ENCODE measurements around the gene WDR12. TPM values are rescaled to one million over a fixed set of nuclear protein-coding genes. Genes with fewer than 3 reads are reported as not detected.

The WDR12 gene
- total and polyA plus RNA-seq, 9 of the 15 experiments (the other 6 are each of a cell fraction or from before 2014, with no cell fraction given) = 109 to 554 (median 174) TPM

DNA sequence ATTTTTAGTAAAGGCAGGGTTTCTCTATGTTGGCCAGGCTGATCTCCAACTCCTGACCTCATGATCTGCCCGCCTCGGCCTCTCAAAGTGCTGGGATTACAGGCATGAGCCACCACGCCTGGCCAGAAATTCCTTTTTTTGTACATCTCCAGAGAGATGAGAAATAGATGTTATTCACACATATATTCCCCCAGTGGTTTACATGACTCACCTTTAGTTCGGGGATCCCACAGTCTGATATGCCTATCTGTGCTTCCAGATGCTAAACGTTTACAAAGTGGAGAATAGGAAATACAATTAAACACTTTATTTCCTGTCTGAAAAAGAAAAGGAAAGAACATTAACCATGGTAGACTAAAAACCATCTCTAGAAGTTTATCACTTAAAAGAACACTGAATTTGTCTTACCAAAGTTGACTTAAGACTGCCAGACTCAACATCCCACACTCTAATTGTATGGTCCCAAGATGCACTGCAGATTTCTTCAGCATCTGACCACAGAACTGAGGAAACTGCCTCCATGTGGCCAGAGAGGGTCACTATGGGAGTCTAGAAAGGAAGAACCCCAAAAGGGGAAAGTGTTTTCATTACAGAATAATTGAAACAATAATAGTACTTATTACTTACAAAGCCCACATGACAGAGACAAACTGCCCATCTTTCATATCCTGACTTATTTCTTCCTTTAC is 27.3 kb downstream of the WDR12 start:
- WGBS (ENCODE audit: insufficient coverage, low coverage, missing lambda C conversion rate) = 61% methylated on average over 5 of the region's 5 CpGs
- H3K4me2 ChIP-seq (ENCODE audit: insufficient read depth, low read length) = no peak overlapping the region
- no peak overlapping the region for H3K4me3 ChIP-seq
- intact Hi-C loops (cut with micrococcal nuclease) (no loop called here), in situ Hi-C loops (cut with MboI) (no loop called here)
- H3K27ac ChIP-seq (ENCODE audit: extremely low read depth, low read depth, low read length) = no peak overlapping the region
- no peaks in the 10 kb centered on the region for H3K79me2 ChIP-seq (ENCODE audit: control insufficient read depth, insufficient read depth, low read length)
- ATAC-seq (peak; percentile 80), DNase-seq (ENCODE audit: extremely low read depth in 1 of 4, low spot score in 3 of 4) (peak; percentile 5 to 18 (median 12)), FAIRE-seq (peak; percentile 56)
- H3K27me3 ChIP-seq (ENCODE audit: control insufficient read depth in 2 of 2, insufficient read depth in 2 of 2, low read length in 2 of 2) = no peaks in the 10 kb centered on the region
- CTCF ChIA-PET (ENCODE audit: low intra/inter-chr PET ratio) = no interaction called here
- POLR2A ChIA-PET = no interaction called here
- no peaks in the 10 kb centered on the region for H3K9me3 ChIP-seq (replicated peaks; ENCODE audit: control insufficient read depth, insufficient read depth, low read depth, low read length)
- H3K36me3 ChIP-seq (ENCODE audit: control insufficient read depth, insufficient read depth, low read length) = peaks cover 79% of the 10 kb centered on the region; the same call in 2 of the 3 replicates
- H3K9me1 ChIP-seq (ENCODE audit: control insufficient read depth, insufficient read depth, low read length) = no peaks in the 10 kb centered on the region
- no peak overlapping the region for H2AFZ ChIP-seq (ENCODE audit: low read depth, low read length)
- no peak overlapping the region for H3K9ac ChIP-seq (ENCODE audit: insufficient read depth in 1 of 2, low read depth in 2 of 2, low read length in 2 of 2)
- H3K4me1 ChIP-seq (replicated peaks in 1 of 2; ENCODE audit: control insufficient read depth in 2 of 2, insufficient read depth in 2 of 2, low read length in 2 of 2) = no peaks in the 10 kb centered on the region
- BruUV-seq (replicated peaks) = no TSS peak
- no peaks in the 10 kb centered on the region for H4K20me1 ChIP-seq (replicated peaks; ENCODE audit: control insufficient read depth, insufficient read depth, low read length)
- TF ChIP-seq GTF2A2 (tag; IDR thresholded peaks at IDR 0.05) = no peak
- TF ChIP-seq SAFB2 (IDR thresholded peaks at IDR 0.05; ENCODE audit: borderline replicate concordance, low read depth, low read length, severe bottlenecking) = no peak
- peak; percentile 84 for TF ChIP-seq FOSL1 (tag; conservative IDR thresholded peaks at IDR 0.05)
- no peak for TF ChIP-seq EWSR1 (IDR thresholded peaks at IDR 0.05; ENCODE audit: borderline replicate concordance, low read depth, partially characterized antibody)
- TF ChIP-seq POLR3A (IDR thresholded peaks at IDR 0.05; ENCODE audit: borderline replicate concordance, extremely low read depth, insufficient read depth, insufficient read length) = no peak
- TF ChIP-seq NFIC (IDR thresholded peaks at IDR 0.05) = no peak
- TF ChIP-seq, protein P1, sequence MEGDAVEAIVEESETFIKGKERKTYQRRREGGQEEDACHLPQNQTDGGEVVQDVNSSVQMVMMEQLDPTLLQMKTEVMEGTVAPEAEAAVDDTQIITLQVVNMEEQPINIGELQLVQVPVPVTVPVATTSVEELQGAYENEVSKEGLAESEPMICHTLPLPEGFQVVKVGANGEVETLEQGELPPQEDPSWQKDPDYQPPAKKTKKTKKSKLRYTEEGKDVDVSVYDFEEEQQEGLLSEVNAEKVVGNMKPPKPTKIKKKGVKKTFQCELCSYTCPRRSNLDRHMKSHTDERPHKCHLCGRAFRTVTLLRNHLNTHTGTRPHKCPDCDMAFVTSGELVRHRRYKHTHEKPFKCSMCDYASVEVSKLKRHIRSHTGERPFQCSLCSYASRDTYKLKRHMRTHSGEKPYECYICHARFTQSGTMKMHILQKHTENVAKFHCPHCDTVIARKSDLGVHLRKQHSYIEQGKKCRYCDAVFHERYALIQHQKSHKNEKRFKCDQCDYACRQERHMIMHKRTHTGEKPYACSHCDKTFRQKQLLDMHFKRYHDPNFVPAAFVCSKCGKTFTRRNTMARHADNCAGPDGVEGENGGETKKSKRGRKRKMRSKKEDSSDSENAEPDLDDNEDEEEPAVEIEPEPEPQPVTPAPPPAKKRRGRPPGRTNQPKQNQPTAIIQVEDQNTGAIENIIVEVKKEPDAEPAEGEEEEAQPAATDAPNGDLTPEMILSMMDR (IDR thresholded peaks at IDR 0.05 in 2 of 3, conservative IDR thresholded peaks at IDR 0.05 in 1 of 3; ENCODE audit: insufficient read depth in 2 of 3, low read depth in 1 of 3, low read length in 3 of 3) = peak in 1 of 3 experiments; percentile 13; a peak in 1 of 6 replicates
- TF ChIP-seq, protein P2, sequence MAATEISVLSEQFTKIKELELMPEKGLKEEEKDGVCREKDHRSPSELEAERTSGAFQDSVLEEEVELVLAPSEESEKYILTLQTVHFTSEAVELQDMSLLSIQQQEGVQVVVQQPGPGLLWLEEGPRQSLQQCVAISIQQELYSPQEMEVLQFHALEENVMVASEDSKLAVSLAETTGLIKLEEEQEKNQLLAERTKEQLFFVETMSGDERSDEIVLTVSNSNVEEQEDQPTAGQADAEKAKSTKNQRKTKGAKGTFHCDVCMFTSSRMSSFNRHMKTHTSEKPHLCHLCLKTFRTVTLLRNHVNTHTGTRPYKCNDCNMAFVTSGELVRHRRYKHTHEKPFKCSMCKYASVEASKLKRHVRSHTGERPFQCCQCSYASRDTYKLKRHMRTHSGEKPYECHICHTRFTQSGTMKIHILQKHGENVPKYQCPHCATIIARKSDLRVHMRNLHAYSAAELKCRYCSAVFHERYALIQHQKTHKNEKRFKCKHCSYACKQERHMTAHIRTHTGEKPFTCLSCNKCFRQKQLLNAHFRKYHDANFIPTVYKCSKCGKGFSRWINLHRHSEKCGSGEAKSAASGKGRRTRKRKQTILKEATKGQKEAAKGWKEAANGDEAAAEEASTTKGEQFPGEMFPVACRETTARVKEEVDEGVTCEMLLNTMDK (IDR thresholded peaks at IDR 0.05; ENCODE audit: borderline replicate concordance, insufficient read depth, low read depth, low read length, poor library complexity, severe bottlenecking) = peak; percentile 16
- no peak for TF ChIP-seq RNF219 (CRISPR knock-in tag; IDR thresholded peaks at IDR 0.05)
- TF ChIP-seq LCOR (CRISPR knock-in tag; IDR thresholded peaks at IDR 0.05) = 0 out of 2 replicates have a peak, but pooled peaks have one; percentile 24
- TF ChIP-seq ATF2 (CRISPR knock-in tag; IDR thresholded peaks at IDR 0.05) = no peak
- TF ChIP-seq TEAD1 (CRISPR knock-in tag; IDR thresholded peaks at IDR 0.05) = no peak
- peak; percentile 37 for TF ChIP-seq ARID1B (IDR thresholded peaks at IDR 0.05)

Data from K562 (cell line).